Lower leg skin (tissue), 3 donors: Measurements from ENCODE around the gene C10orf67.

Experiments used
- CTCF ChIP-seq, 3 donors: fragments of 450-650 bp; IDR thresholded peaks; one replicate each; pipeline ENCODE4 v1.5.1; 2016; ENCODE audit warnings: antibody characterized with exemption in 3 of 3, mild to moderate bottlenecking in 3 of 3, moderate library complexity in 2 of 3
- POLR2A ChIP-seq, 2 donors: fragments of 450-650 bp; IDR thresholded peaks; one replicate each; pipeline ENCODE4 v1.6.1; 2016 to 2017; ENCODE audit warnings: antibody characterized with exemption in 2 of 2, mild to moderate bottlenecking in 1 of 2, moderate library complexity in 1 of 2

DNA sequence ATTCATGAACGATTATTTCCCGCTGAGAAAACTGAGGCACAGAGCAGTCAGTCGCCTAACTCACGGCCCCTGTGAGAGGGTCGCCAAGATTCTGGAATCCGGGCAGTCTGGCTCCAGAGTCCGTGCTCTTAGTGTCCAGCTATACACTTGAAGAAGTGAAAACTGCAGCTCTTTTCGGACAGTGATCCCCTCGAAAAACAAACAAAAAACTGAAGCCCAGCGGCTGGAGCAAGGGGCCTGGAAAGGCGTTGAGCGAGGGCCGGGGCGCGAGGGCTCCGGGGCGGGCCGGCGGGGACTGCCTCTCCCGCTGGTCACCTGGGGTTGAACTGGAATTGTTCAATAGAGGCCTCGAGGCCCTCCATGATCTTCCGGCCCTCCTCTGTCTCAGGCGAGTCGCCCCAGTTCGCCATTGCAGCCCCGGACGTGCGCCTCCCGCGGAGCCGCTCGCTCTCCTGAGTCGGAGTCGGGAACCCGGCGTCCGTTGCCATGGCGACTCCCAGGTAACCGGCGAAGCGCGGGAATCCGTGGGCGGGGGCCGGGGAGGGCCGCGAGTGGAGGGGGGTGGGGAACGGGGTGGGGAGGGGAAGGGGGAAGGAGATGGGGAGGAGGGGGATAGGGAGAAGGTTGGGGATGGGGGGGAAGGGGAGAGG is 881 bp downstream of the C10orf67 start:
- TF ChIP-seq CTCF (IDR thresholded peaks at IDR 0.05) (no peak), POLR2A (IDR thresholded peaks at IDR 0.05) (no peak)
